ENCODE results near the gene USP6.
"Not testable (repeated sequence)": the region's sequence is repeated elsewhere in the genome, so short reads cannot be mapped to it uniquely, and the experiment has no call there.

Gene USP6

DNA sequence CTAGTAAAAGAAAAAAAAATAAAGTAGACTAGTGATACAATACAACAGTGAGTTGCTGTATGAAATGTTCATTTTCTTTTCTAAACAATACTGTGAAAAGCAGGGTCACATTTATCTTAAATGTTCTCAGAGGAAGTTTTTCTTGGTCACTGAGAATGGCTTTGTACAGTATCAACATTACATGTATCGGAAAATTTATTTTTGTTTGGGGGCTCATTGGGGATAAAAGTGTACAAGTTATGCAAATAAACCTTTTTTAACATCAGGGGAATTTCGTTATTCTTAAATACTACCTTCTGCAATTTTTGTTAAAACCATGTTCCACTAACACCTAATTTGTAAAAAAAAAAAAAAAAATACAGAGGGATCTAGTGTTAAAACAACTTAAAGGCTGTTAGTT, 84.5 kb downstream of the USP6 start:
- no peak for DNase-seq

DNA sequence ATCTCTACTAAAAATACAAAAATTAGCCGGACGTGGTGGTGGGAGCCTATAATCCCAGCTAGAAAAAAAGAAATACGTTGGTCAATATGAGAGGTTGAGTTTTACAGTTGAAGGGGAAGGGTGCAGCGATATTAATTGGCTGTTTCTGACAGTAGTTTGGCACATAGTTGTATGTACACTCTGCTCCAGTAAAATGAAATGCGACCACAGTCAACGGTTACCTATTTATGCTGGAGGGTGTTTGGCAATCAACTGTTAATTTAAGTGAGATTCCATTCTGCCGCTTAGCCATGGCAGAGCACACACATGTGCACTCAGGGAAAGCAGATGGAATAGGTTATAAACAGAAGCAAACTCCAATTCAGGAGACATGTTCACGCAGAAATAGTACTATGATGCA, 85.2 kb downstream of the USP6 start:
- DNase-seq, result no peak

DNA sequence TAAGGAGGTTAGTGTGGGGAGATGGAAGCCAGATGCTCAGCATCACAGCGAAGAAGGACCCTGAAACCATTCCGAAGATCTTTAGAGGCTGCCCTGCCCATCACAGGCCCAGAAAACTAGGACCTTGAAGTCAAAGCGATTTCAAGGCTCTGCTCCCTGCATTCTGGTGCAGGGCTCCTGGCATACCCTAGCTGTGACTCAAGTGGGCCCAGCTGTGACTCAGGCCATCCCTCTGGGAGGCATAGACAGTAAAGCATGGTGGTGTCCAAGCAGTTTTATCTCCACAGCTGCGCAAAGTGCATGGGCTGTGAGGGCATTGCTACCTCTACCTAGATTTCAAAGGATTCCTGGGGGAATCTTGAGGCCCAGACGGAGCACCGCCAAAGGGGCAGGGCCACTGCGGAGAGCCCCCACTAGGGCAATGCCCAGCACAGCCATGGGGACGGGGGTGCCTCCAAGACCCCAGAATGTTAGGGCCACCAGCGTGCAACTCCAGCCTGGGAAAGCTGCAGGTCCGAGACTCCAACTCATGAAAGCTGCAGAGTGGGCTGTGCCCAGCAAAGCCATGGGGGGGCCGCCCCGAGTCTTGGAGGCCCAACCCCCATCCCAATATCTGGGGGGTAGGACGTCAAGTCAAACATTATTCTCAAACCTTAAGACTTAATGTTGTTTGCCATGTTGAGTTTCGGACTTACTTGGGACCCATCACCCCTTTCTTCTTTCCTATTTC, 87.5 kb downstream of the USP6 start:
- no peak for DNase-seq

DNA sequence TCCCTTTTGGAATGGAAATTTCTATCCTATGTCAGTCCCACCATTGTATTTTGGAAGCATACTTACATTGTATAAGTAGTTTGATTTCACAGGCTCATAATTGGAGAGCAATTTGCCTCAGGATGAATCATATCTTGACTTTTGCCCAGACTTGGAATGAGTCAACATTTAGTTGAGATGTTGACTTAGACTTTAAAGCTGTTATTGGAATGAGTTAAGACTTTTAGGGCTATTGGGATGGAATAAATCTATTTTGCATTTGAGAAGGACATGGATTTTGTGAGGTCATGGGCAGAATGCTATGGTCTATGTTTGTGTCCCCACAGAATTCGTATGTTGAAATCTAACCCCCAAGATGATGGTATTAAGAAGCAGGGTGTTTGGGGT, 88.1 kb downstream of the USP6 start:
- DNase-seq, result no peak

GRCh38 chr17:5209396-5209795, 93.6 kb downstream of the USP6 start:
- no peak for DNase-seq

DNA sequence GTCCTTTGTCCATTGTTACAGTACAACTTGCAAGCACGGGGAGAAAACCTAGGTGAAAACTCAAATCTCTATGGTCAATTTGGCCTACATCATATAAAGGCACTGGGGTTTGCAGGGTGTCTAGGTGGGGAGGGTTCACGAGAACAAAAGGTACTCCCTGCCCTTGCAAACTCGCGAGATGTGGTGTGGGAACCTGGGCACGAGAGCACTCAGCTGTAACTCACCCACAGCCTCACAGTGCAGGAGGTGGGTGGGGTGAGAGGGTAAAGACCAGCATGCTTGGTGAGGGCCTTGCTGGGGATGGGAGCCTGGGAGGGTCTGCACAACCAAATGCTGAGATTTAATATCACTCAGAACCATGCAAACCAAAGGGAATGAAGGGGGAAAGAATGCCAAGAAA, 94.3 kb downstream of the USP6 start:
- DNase-seq, result no peak

DNA sequence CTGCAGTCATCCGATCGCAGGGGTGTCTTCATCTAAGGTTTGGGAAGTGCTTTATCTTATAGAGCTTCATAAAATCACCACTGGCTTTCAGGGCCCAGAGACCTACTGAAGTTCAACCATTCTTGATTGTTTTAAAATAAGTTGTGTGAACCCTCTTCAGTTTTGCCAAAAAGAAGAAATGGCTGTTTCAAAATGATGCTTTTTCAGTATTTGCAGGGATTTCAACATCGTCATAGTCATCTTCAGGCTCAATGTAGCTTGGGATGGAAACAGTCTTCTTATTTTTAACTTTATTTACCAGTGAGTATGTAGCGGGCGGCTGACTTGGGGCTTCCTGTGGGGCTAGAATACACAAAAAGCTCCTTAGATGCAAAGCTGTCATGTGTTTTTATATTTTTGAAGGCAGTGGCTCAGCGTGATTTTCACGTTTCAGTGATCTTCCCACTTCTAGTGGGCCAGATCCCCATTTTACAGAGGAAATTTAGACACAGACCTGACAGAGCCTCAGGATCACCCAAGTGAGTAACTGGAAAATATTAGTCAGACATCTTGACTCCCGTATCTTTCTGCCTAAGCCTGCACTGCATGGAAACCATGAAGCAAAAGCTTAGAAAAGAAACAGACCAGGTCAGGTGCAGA, 94.9 kb downstream of the USP6 start:
- no peak for DNase-seq

- DNase-seq, result no peak
Measured at GRCh38 chr17:5211458-5211857, 95.6 kb downstream of the USP6 start.

GRCh38 chr17:5217562-5217961, 101.7 kb downstream of the USP6 start:
- not testable (repeated sequence) for DNase-seq

DNA sequence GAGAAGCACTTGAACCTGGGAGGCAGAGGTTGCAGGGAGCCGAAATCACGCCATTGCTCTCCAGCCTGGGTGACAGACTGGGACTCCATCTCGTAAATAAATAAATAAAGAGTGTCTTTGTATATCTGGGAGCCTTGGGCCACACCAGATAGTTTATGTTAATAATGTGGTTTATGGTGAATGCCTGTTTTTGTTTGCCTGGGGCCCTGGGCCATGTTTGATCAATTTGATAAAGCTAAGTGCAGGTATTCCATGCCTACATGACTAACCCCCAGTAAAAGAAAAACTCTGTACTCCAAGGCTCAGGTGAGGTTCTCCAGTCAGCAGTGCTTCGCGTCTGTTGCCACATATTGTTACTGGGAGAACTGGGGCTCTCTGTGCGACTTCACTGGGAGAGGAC, 103.7 kb downstream of the USP6 start:
- DNase-seq, result no peak

GRCh38 chr17:5220074-5220473, 104.2 kb downstream of the USP6 start:
- no peak for DNase-seq

GRCh38 chr17:5221912-5222311, 106.1 kb downstream of the USP6 start:
- DNase-seq, result not testable (repeated sequence)
